Gastroesophageal sphincter (tissue), 4 donors: ENCODE results near the gene SH2D6. TPM values are rescaled to one million over a fixed set of nuclear protein-coding genes. Genes with fewer than 3 reads are reported as not detected.

Experiments used
- ATAC-seq: fragments of 150-250 bp; one replicate; pipeline ENCODE4 v1.9.1; 2016; ENCODE audit warnings: mild to moderate bottlenecking, moderate library complexity
- H3K27ac ChIP-seq, 4 donors: fragments of 200-600 bp; sonication (generic) in 3 of 4; 1 replicate in 3 of 4; 2 replicates in 1 of 4; pipeline ENCODE4 v1.5.1; 2016 to 2019
- H3K27me3 ChIP-seq: fragments of 200-600 bp; sonication (generic); one replicate; pipeline ENCODE4 v1.5.1; 2019
- H3K36me3 ChIP-seq, 2 donors: fragments of 200-600 bp; sonication (generic); one replicate each; pipeline ENCODE4 v1.5.1; 2019; ENCODE audit warnings: control low read depth in 1 of 2
- H3K4me1 ChIP-seq, 3 donors: fragments of 200-600 bp; sonication (generic); 1 replicate in 2 of 3; 2 replicates in 1 of 3; pipeline ENCODE4 v1.5.1; 2016 to 2019; ENCODE audit warnings: control low read depth in 2 of 3
- H3K4me3 ChIP-seq, 2 donors: fragments of 200-600 bp; sonication (generic); one replicate each; pipeline ENCODE4 v1.5.1; 2019; ENCODE audit warnings: mild to moderate bottlenecking in 1 of 2, moderate library complexity in 1 of 2
- H3K9me3 ChIP-seq, 3 donors: fragments of 200-600 bp; sonication (generic); one replicate each; pipeline ENCODE4 v1.5.1; 2017 to 2019; ENCODE audit warnings: control low read depth in 2 of 3
- CTCF ChIP-seq, 4 experiments: fragments of 200-600 bp in 2 of 4; fragments of 450-650 bp in 2 of 4; sonication (generic) in 1 of 4; IDR thresholded peaks; one replicate each; pipeline ENCODE4 v1.5.1; 2017 to 2019; ENCODE audit warnings: antibody characterized with exemption in 4 of 4, mild to moderate bottlenecking in 2 of 4, moderate library complexity in 2 of 4
- EP300 ChIP-seq: sonication (generic); formaldehyde crosslinking; IDR thresholded peaks from one replicate; pipeline ENCODE4 v1.6.1; 2017; ENCODE audit warnings: antibody characterized with exemption, mild to moderate bottlenecking
- POLR2A ChIP-seq, 2 donors: fragments of 450-650 bp; IDR thresholded peaks; one replicate each; pipeline ENCODE4 v1.6.1; 2017; ENCODE audit warnings: antibody characterized with exemption in 2 of 2, mild to moderate bottlenecking in 2 of 2, moderate library complexity in 1 of 2
- POLR2AphosphoS5 ChIP-seq: sonication (generic); formaldehyde crosslinking; IDR thresholded peaks from one replicate; pipeline ENCODE4 v1.6.1; 2017; ENCODE audit warnings: antibody characterized with exemption
- WGBS, 2 donors: methylation state at CpG; one replicate each; pipeline ENCODE4 v1.1.5; 2018; ENCODE audit warnings: low coverage in 1 of 2; 5-methylcytosine and 5-hydroxymethylcytosine counted together
- total RNA-seq, 4 donors: library from RNA; depleted of rRNA; stranded (reverse); fragments of >200 nt; gene quantifications; one replicate each; pipeline ENCODE4 v1.1.0, GENCODE V29; 2016

The SH2D6 gene
- total RNA-seq, 4 donors from 2014 or later: not detected

GRCh38 chr2:85428343-85428881 lies 9.9 kb downstream of the SH2D6 start:
- ATAC-seq: no peak
- H3K9me3 ChIP-seq: no peaks in the 10 kb centered on the region
- 76 to 79% methylated on average over 6 to 7 of the region's 7 CpGs for WGBS, 2 donors
- no peak for TF ChIP-seq CTCF (IDR thresholded peaks at IDR 0.05)
- TF ChIP-seq EP300: no peak
- no peak for TF ChIP-seq POLR2AphosphoS5
- no peak for TF ChIP-seq POLR2A (IDR thresholded peaks at IDR 0.05)
- H3K4me3 ChIP-seq: no peak overlapping the region
- no peaks in the 10 kb centered on the region for H3K27me3 ChIP-seq
- peaks cover 0 to 15% (median under 1%) of the 10 kb centered on the region in 3 donors for H3K4me1 ChIP-seq
- H3K27ac ChIP-seq: no peak overlapping the region
- H3K36me3 ChIP-seq: no peaks in the 10 kb centered on the region

- no peak overlapping the region for H3K27ac ChIP-seq
- no peak for ATAC-seq
These were observed 10.9 kb downstream of the SH2D6 start for GRCh38 chr2:85429213-85429923.

GRCh38 chr2:85429924-85430289 lies 11.4 kb downstream of the SH2D6 start:
- no peaks in the 10 kb centered on the region for H3K27me3 ChIP-seq
- no peak for TF ChIP-seq EP300
- TF ChIP-seq CTCF (IDR thresholded peaks at IDR 0.05): no peak
- no peak for TF ChIP-seq POLR2AphosphoS5
- TF ChIP-seq POLR2A (IDR thresholded peaks at IDR 0.05): no peak
- no peak overlapping the region for H3K4me3 ChIP-seq
- no peaks in the 10 kb centered on the region for H3K9me3 ChIP-seq
- no peak for ATAC-seq
- WGBS, 2 donors: no CpG with 5 or more reads among the region's 2 CpGs
- no peak overlapping the region for H3K27ac ChIP-seq
- H3K4me1 ChIP-seq: peaks cover 0 to 30% (median 10%) of the 10 kb centered on the region in 3 donors
- no peaks in the 10 kb centered on the region for H3K36me3 ChIP-seq

More at GRCh38 chr2:85429213-85429923, 10.9 kb downstream of the SH2D6 start:
- WGBS, 2 donors: 67 to 90% methylated on average over 4 to 6 of the region's 12 CpGs
- no peaks in the 10 kb centered on the region for H3K27me3 ChIP-seq
- TF ChIP-seq POLR2A (IDR thresholded peaks at IDR 0.05): no peak
- no peak for TF ChIP-seq POLR2AphosphoS5
- no peak for TF ChIP-seq EP300
- H3K4me1 ChIP-seq: peaks cover 0 to 25% (median 10%) of the 10 kb centered on the region in 3 donors
- no peaks in the 10 kb centered on the region for H3K36me3 ChIP-seq
- H3K9me3 ChIP-seq: no peaks in the 10 kb centered on the region
- no peak overlapping the region for H3K4me3 ChIP-seq

- WGBS, 2 donors: 58 to 69% methylated on average over 4 to 9 of the region's 16 CpGs
- no peak for TF ChIP-seq EP300
- TF ChIP-seq POLR2AphosphoS5: no peak
- no peak for TF ChIP-seq CTCF (IDR thresholded peaks at IDR 0.05)
- TF ChIP-seq POLR2A (IDR thresholded peaks at IDR 0.05): no peak
- Histone ChIP-seq H3K4me1 (peaks cover 0 to 39% (median 10%) of the 10 kb centered on the region in 3 donors), H3K27ac (no peak overlapping the region), H3K9me3 (no peaks in the 10 kb centered on the region), H3K4me3 (no peak overlapping the region), H3K36me3 (no peaks in the 10 kb centered on the region), H3K27me3 (no peaks in the 10 kb centered on the region)
- no peak for ATAC-seq
These were observed 12.4 kb downstream of the SH2D6 start for GRCh38 chr2:85430752-85431569.

GRCh38 chr2:85431570-85432205 lies 13.2 kb downstream of the SH2D6 start:
- ATAC-seq: no peak
- TF ChIP-seq POLR2A (IDR thresholded peaks at IDR 0.05): no peak
- TF ChIP-seq POLR2AphosphoS5: no peak
- TF ChIP-seq CTCF (IDR thresholded peaks at IDR 0.05): no peak
- no peak for TF ChIP-seq EP300
- no peaks in the 10 kb centered on the region for H3K27me3 ChIP-seq
- no peak overlapping the region for H3K27ac ChIP-seq
- H3K4me1 ChIP-seq: peaks cover 0 to 46% (median 13%) of the 10 kb centered on the region in 3 donors
- H3K36me3 ChIP-seq: no peaks in the 10 kb centered on the region
- WGBS, 2 donors: 84 to 100% methylated on average over 1 to 5 of the region's 10 CpGs
- H3K4me3 ChIP-seq: no peak overlapping the region
- H3K9me3 ChIP-seq: no peaks in the 10 kb centered on the region
